Osteoblast (primary cell): ENCODE results near the gene CLDN25. TPM values are rescaled to one million over a fixed set of nuclear protein-coding genes. Genes with fewer than 3 reads are reported as not detected.

ENCODE experiments used
- DNase-seq: peaks from one replicate; pipeline ENCODE4 v3.0.0; 2011; ENCODE audit warnings: low spot score, mixed read lengths; ENCODE audit not compliant: insufficient read length; ENCODE audit errors: missing footprints
- H2AFZ ChIP-seq: 2 replicates; pipeline ENCODE4 v1.6.0; 2011; ENCODE audit warnings: mild to moderate bottlenecking, low read length
- H3K27ac ChIP-seq: 2 replicates; pipeline ENCODE4 v1.5.1; 2011; ENCODE audit warnings: mild to moderate bottlenecking, low read depth, low read length, moderate library complexity
- H3K27me3 ChIP-seq: 2 replicates; pipeline ENCODE4 v1.6.0; 2012; ENCODE audit warnings: mild to moderate bottlenecking, control low read depth, inconsistent platforms, low read length, moderate library complexity; ENCODE audit not compliant: insufficient read depth
- H3K36me3 ChIP-seq: 2 replicates; pipeline ENCODE4 v1.5.1; 2011; ENCODE audit warnings: mild to moderate bottlenecking, low read length, control low read depth, moderate library complexity; ENCODE audit not compliant: insufficient read depth
- H3K4me1 ChIP-seq: 2 replicates; pipeline ENCODE4 v1.5.1; 2011; ENCODE audit warnings: mild to moderate bottlenecking, low read length, control low read depth, moderate library complexity; ENCODE audit not compliant: insufficient read depth
- H3K4me2 ChIP-seq: 2 replicates; pipeline ENCODE4 v1.6.0; 2011; ENCODE audit warnings: mild to moderate bottlenecking, low read length; ENCODE audit not compliant: insufficient read depth
- H3K4me3 ChIP-seq: fragments of 200-600 bp; sonication (generic); 3 replicates; pipeline ENCODE4 v1.5.1; 2012; ENCODE audit warnings: mild to moderate bottlenecking, low read length, inconsistent platforms; ENCODE audit not compliant: insufficient read depth
- H3K79me2 ChIP-seq: 2 replicates; pipeline ENCODE4 v1.6.0; 2012; ENCODE audit warnings: mild to moderate bottlenecking, low read length, control low read depth, inconsistent platforms; ENCODE audit not compliant: insufficient read depth
- H3K9me3 ChIP-seq: 2 replicates; pipeline ENCODE4 v1.5.1; 2011; ENCODE audit warnings: low read depth, low read length, control low read depth
- H4K20me1 ChIP-seq: 2 replicates; pipeline ENCODE4 v1.6.0; 2012; ENCODE audit warnings: mild to moderate bottlenecking, low read length, control low read depth; ENCODE audit not compliant: insufficient read depth
- CTCF ChIP-seq: IDR thresholded peaks from 2 replicates; pipeline ENCODE4 v1.5.1; 2011; ENCODE audit warnings: mild to moderate bottlenecking, low read depth, low read length, moderate library complexity; ENCODE audit errors: extremely low read depth
- total RNA-seq: library from RNA; depleted of rRNA; stranded (reverse); fragments of >200 nt; gene quantifications from 2 replicates; pipeline ENCODE4 v1.2.3, GENCODE V29; 2012

The CLDN25 gene
- total RNA-seq, 1 donor: not detected

- Histone ChIP-seq H3K79me2 (no peaks in the 10 kb centered on the region), H3K4me3 (no peak overlapping the region), H3K9me3 (no peaks in the 10 kb centered on the region), H4K20me1 (no peaks in the 10 kb centered on the region), H3K4me2 (no peak overlapping the region), H3K27ac (no peak overlapping the region), H3K36me3 (peaks cover 14% of the 10 kb centered on the region), H2AFZ (no peak overlapping the region), H3K27me3 (no peaks in the 10 kb centered on the region), H3K4me1 (no peaks in the 10 kb centered on the region)
- TF ChIP-seq CTCF: peak; percentile 57
- DNase-seq: no peak
These were observed 26.8 kb downstream of the CLDN25 start for GRCh38 chr11:113806406-113806805.

GRCh38 chr11:113808931-113809330, 29.3 kb downstream of the CLDN25 start:
- Histone ChIP-seq H4K20me1 (no peaks in the 10 kb centered on the region), H2AFZ (no peak overlapping the region), H3K36me3 (peaks cover 17% of the 10 kb centered on the region), H3K9me3 (no peaks in the 10 kb centered on the region), H3K4me2 (no peak overlapping the region), H3K79me2 (no peaks in the 10 kb centered on the region), H3K4me3 (no peak overlapping the region), H3K27me3 (no peaks in the 10 kb centered on the region), H3K27ac (no peak overlapping the region), H3K4me1 (no peaks in the 10 kb centered on the region)
- no peak for TF ChIP-seq CTCF
- no peak for DNase-seq

- Histone ChIP-seq H3K4me1 (no peaks in the 10 kb centered on the region), H3K27ac (no peak overlapping the region), H2AFZ (no peak overlapping the region), H3K27me3 (no peaks in the 10 kb centered on the region), H3K36me3 (peaks cover 3% of the 10 kb centered on the region), H4K20me1 (no peaks in the 10 kb centered on the region), H3K79me2 (no peaks in the 10 kb centered on the region), H3K9me3 (no peaks in the 10 kb centered on the region), H3K4me3 (no peak overlapping the region), H3K4me2 (no peak overlapping the region)
- TF ChIP-seq CTCF: no peak
- DNase-seq: no peak
These were observed 34.6 kb downstream of the CLDN25 start for GRCh38 chr11:113814181-113814580.

GRCh38 chr11:113817162-113817561, 37.6 kb downstream of the CLDN25 start:
- H2AFZ ChIP-seq: no peak overlapping the region
- no peaks in the 10 kb centered on the region for H3K27me3 ChIP-seq

More at GRCh38 chr11:113817162-113817561, 37.6 kb downstream of the CLDN25 start:
- Histone ChIP-seq H3K4me1 (no peaks in the 10 kb centered on the region), H3K79me2 (no peaks in the 10 kb centered on the region), H3K27ac (no peak overlapping the region), H4K20me1 (no peaks in the 10 kb centered on the region), H3K9me3 (no peaks in the 10 kb centered on the region), H3K4me2 (no peak overlapping the region), H3K36me3 (peaks cover 3% of the 10 kb centered on the region), H3K4me3 (no peak overlapping the region)
- TF ChIP-seq CTCF: no peak
- no peak for DNase-seq
